ENCODE results near the gene SPSB4.

The SPSB4 gene

DNA sequence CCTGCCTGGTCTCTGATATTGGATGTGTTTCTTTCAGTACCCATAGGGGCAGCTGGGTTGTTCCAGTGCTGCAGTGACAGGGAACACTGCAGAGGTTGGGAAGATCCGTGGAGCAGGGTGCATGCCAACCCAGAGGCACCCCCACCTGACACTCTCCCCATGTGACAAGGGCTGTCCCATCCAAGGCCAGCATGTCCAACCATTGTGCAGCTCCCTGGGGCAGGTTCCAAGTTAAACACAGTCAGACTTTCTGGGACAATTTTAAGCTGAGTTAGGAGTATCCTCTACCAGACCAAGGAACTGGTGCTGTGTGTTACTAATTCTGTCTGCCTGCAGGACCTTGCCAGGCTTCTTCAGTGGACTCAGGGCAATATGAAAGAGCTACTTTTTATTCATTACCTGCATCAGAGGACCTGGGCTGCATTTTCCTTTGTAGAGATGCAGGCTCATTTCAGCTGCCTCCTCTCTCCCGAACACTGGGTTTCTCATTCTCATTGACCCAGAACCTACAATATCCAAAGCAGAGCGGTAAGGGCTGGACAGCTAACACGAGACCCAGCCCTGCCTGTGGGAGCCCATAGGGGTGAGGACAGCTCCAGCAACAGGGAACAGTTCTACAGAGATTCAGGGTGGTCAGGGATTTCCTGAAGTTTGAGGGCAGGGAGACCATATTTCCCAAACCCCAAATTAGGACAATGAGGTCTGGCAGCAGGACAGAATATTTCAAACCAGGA, 72.7 kb downstream of the SPSB4 start:
- DNase-seq, result no peak

DNA sequence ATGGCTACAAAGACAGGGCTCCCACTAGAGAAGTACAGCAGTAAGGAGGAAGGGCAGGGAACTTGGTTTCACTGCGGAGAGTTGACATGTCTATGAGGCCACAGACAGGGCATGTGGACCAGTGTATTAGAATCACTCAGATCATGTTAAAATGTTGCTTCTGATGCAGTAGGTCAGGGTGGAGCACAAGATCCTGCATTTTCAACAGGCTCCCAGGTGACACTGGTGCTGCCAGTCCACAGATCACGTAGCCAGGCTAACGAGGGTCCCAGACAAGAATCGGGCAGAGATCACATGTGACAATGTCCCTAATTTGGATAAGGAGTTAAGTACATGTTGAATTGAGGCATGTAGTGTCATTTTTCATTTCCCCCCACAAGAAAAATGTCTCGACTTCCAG, 73.6 kb downstream of the SPSB4 start:
- no peak for DNase-seq

DNA sequence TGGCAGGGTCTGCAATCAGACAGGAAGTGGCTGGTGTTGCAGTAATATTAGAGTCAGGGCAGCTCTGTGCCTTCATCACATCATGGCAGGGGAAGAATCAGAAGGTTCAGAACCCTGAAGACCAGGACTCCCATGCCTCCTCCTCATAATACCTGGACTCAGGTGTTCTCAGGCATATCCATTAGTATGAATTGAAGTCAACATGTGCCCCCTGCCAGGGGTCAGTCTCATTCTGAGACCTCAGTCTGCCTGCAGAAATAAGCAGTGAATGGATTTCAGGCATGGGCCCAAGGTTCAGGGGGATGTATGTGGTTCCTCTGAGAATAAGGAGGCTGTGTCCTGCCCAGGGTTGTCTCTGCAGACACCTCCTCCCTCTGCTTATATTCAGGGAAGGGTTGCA, 74.2 kb downstream of the SPSB4 start:
- no peak for DNase-seq

DNA sequence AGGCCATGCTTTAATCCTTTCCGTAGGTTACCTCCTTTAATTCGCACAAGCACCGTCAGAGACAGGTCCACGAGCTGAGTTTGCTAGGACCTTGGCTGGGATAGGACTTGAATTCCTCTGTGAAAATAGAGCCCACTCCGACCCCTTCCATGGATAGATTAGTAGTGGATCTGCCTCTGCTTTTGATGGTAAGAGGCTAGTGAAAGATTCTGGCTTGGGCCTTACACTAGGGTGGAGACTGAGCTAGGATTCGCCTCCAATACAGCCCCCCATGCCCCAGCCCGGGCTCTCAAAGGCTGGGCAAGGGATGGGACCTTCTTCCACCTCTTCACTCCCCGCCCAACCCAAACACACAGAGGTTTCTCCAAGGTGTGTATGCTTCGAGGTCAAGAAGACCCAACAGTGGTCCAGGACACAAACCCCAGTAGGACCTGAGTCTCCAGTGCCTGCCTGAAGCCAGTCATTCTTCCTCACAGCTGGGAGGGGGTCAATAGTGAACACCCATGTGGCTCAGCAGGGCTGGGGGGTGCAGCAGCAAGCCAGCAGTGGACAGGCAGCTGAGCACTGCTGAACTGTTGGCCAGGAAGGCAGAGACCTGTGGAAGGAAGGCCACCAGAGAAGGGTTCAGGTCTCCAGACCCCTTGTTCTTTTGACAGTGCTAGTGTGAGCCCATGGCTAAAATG, 75.7 kb downstream of the SPSB4 start:
- no peak for DNase-seq

DNA sequence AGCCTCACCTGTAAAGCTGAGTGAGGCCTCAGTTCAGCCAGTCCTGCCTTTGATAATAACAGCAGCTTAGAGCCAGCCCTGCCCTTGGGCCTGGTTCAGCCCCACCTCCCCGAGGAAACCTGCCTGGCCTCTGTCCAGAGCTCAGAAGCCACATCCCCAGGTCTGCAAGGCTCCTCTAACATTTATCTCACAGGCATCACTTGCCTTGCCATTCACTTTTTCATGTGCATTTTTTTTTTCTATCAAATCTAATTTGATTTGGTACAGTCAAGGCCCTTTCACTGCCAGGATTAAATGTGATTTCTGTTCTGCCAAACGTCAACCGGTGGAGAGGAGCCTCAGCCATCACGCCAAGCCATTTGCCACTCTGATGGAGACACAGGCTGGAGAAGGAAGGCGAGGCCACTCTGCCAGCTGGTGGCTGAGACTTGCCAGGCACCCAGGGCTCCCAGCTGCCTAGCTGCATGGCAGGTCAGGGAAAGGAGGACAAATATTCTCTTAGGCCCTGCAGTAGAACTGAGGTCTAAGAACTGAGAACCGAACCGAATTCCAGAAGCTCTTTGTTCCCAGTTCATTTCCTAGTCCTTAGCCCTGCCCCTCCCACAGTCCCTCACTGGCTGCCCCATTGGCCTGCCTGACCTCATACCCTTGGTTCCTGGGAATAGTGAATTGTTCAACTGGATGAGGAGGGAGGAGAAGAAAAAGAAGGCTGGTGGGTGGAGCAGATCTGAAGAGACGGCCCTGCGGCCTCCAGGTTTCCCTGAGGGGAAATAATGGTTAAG, 76.4 kb downstream of the SPSB4 start:
- no peak for DNase-seq

DNA sequence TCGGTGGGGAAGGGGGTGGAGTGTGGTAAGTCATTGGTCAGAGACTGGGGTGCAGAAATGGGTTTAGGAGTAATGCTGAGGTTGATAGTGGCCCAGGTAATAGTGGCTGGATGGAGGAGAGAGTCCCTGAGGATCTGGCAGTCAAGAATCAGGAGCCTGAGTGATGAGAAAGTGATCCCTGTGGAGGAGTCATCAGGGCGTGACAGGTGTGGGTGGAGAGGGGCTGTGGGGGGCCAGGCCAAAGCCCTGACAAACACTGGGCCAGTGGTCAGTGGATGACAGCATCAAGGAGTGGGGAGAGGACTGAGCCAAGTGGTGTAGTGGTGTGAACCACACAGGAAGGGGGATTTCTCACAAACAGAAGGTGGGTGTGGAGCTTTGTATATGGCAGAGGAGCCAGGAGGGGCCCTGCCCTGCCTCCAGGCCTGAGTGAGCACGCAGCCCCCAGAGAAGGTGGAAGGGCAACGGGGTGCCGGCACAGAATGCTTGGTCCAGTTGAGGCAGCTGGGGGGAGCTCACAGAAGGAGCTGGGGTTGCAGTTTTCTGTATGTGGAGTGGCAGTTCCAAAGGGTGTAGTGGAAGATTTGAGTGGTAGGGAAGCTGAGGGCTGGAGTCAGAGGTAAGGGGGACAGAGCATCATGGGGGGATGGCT, 77.1 kb downstream of the SPSB4 start:
- no peak for DNase-seq

DNA sequence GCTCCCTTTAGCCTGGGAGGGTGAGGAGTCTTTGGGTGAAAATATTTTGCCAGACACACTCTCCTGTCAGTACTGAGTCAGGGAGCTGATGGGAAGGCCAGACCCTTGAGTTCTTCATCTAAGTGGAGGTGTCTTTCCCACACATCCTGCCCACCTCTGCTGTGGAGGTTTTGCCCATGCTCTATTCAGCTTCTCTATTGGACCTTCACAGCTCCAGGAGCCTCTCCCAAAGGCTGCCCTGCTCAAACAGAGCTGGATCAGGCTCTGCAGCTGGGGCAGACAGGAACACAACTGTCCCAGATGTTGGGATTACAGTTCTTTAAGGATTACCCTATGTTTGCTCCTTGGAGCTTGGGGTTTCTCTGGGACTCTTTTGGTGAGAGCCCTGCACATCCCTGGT, 77.9 kb downstream of the SPSB4 start:
- no peak for DNase-seq

DNA sequence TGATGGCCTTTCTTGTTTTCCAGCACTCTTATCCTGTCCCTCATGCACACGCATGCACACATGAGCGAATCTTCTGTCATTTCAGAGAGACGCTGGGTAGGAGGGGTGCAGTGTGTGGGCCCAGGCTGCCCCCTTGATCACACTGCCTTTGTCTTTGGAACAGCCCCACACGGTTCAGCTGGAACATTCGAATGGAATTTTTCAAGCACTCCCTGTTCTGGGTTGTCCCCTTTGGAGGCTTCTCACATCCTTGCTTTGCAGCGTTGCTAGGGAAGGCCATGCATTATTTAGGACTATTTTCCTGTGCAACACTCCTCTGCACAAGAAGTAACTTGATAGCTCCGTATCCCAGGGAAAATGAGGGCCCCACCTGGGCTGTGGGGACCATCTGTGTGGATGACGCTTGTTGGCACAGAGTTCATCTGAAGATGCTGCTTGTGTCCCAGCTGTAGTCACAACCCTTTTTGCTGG, 78.4 kb downstream of the SPSB4 start:
- DNase-seq, result no peak

DNA sequence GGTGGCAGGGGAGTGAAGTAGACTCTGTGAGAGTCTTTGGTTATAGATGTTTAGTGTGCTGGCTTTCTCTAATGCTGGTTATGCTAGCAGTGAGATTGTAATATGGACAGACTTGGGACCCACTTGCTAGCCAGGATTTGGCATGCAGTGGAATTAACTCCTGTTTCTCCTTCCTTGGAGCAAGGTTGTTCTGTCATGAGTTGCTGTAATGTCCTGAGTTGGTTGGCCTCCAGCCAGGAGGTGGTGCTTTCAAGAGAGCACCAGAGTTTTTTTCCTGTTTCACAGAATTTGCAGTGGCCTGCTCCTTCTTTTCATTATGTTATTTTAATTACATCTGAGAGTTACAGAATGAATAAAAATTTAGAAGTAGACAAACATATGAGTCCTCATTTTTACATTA, 92.4 kb downstream of the SPSB4 start:
- DNase-seq, result no peak

DNA sequence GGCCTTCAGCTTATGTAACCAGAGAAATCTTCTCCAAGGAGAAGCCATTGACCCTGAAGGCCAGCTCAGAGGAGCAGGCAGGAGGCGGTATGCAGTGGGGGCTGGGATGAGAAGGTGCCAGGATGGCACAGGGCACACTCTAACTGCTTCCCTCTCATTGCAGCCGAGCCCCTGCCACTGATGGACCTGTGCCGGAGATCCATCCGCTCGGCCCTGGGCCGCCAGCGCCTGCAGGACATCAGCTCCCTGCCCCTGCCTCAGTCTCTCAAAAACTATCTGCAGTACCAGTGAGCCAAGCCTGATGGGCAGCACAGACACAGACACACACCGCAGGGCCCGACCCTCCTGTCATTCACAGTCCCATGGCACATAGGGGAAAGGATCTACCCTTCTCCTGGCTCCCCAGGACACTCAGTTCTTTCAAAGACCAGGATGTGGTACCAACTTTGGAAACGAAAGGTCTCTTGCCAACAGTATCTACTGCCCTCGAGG, 95.9 kb downstream of the SPSB4 start:
- no peak for DNase-seq

DNA sequence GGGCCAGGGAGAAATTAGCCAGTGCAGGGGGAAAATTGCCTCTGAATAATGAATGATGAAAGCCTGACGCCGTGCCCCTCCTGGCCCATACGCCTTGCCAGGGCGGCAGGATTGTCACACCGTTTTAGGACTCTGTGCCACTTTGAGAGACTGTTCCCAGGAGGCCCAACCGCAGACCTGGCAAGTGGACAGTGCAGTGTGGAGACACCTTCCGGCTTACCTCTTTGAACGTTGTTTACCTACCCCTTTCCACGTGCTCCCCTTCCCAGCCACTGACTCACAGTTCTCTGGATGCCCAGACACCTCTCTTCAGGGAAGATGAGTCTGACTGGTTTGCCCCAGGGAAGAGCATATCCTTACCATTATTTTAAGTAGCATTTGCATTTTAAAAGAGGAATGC, 96.5 kb downstream of the SPSB4 start:
- DNase-seq, result no peak

DNA sequence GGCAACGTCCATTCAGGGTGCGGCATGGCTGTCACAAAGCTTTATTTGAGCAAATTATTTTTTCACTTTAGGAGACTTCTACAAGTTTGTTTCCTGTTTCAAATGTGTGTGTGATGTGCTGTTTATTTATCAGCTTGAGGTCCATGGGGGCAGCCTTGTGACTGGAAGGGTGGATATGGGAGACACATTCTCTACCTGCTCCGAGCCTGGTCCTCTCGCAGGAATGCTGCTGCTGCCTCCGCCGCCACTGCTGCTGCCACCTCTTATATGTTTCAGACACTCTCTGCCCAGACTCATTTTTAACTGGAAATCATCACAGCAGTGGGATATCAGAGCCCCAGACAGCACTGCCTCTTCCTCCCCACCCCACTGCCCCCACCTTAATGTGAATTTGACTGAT, 97.0 kb downstream of the SPSB4 start:
- DNase-seq, result no peak

DNA sequence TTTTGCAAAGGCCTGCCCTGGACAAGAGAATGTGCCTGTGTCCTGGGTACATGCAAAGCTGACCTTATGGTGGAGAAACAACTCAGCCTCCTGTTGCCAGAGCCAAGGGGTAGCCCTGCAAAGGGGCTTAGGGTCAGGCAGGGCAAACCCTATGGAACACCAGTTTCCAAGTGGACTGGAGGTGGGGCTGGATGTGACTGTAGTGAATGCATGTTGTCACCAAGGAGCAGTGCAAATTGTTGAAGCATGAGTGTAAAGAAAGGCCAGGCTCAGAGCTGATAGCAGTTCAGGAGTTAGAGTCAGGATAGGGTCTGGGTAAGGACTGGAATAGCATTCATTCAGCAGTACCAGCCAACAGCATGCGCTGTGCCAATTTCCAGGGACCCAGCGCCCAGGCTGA, 97.6 kb downstream of the SPSB4 start:
- no peak for DNase-seq

DNA sequence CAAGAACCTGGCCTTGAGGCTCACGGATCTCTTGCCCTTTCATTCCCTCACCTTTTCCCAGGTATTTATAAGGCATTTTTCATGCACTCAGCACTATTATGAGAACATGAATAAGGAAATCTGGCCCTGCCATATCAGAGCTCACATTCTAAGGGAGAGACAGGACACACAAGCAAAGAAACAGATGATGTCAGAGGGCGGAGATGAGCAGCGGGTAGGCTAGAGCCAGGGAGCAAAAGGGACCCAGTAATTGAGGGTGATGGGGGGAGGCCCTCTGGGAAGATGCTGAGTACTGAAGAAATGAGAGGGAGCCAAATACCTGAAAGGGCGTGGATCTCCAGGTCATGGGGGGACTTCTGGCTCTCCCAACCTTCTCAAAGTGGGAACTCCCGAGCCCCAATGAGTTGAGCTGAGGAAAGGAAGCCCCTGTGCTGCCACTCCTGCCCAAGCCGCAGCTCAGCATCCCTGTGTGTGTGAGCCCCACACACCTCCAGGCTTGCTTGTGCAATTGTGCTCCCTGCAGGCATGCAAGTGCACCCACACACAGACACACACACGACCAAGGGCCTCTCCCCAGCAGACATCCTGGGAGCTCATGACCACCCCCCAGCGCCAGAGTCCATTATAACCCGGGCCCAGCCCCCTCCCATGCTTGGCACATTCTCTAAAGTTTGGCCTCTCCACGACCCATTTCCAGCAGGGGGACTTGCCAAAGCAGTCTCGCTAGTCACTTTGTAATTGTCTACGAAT, 99.1 kb downstream of the SPSB4 start:
- DNase-seq, result no peak

DNA sequence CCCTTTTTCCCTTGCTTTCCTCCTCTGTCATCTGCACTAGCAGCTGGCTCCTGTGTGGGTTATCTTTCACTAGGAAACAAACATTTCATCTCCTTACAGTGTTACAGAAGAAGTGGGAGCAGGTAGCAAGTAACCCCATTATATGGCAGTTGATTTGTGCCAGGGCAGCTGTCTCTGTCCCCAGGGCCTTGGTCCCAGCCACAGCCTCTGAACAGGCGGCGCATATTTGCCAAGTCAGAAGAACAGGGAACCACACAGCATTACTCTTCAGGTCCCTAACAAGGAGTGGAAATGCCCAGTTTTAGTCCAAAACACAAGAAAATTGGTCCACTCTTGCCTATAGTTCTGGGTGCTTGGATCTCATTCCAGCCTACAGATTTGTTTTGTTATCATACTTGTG, 99.8 kb downstream of the SPSB4 start:
- DNase-seq, result no peak

DNA sequence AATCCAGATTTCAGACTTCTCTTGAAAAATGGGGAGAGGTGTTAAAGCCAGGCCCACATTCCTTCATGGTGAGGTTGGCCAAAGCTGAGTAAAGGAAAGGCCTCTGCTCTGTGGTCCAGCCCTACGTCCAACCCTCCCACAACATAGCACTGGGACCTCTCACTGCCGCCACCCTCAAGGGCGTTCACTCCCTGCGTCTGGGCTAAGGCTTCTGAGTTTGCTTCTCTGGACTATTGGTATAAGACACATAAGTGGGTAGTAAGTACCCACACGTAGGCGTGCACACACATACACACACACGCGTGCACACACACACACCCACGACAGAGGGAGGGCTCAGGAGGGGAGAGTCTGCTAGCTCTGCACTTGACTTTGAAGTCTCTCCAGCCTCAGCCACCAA, 100.3 kb downstream of the SPSB4 start:
- no peak for DNase-seq

DNA sequence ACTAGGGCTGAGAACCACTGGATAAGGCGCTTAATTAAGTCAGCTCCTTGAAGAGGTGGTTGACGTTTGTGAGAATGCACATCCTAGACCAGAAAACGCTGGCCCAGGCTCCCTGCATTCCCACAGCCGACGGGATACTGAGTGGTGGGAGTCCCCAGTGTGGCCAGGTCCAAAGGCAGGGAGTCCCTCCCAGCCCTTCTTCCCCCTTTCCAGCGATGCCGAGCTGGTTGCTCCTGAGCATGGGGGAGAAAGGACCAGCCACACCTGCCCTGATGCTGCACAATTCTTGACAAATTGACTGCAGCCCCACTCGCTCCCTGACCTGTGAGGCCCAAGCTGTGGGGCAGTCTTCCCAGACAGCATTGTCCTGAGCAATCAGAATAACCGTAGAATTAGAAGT, 101.0 kb downstream of the SPSB4 start:
- no peak for DNase-seq

DNA sequence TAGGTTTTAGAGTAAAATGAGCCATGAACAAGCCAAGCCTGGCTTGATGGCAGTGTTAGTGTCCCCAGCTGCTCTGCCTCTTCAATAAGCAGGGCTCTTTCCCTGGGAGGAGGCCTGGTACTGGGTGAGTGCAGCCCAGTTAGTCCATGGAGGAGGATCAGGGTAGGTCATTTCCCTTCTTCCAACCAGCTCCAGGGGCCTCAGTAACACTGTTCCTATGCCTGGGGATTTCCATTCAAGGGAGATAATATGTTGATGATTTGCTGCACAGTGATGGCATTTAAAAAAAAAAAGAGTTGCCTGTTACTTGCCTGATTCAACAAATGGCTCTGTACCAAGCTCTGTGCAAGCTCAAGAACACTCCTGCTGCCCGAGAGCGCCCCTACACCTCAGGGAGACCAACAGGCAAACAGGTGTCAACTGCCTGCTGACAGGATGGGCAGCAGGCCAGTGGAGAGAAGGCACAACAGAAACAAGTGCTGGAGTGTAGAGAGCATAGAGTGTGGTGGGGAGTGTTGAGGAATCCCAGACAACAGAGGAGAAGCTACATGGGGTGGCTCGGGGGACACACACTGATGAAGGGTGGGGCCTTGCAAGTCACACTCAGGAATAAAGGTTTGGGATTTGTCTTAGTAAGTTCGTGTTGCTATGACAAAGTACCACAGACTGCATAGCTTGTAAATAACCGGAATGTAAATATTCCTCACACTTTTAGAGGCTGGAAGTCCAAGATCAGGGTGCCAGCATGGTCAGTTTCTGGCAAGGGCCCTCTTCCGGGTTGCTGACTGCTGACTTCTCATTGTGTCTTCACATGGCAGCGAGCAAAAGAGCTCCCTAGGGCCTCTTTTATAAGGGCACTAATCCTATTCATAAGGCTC, 101.9 kb downstream of the SPSB4 start:
- no peak for DNase-seq

DNA sequence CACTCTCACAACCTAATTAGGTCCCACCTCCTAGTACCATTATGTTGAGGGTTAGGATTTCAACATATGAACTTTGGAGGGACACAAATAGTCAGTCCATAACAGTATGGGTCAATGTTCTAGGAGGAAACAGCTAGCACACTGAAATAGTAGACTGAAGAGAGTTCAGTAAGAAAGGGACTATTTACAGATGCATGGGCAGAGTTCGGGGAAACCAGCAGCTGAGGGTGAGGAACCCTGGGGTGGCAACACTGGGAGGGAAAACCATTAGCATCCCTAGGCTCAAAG, 102.5 kb downstream of the SPSB4 start:
- DNase-seq, result no peak

DNA sequence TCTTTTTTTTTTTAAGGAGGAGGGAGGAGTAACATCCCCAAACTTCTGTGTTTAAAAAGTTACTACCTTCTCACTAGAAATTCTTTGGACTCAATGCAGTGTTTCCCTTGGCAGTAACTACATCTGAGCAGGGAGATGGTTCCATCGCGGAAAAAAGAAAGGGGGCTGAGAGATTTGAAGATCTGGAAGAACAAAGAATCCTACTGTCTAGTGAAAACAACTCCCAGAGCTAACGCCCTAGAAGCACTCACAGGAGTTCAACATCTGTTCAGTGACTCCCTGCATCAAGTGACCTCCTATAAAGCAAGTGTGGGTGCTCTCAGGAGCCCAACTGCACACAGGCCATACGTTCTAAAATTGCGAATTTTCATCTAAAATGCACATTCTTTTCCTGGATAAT, 113.7 kb downstream of the SPSB4 start:
- no peak for DNase-seq

DNA sequence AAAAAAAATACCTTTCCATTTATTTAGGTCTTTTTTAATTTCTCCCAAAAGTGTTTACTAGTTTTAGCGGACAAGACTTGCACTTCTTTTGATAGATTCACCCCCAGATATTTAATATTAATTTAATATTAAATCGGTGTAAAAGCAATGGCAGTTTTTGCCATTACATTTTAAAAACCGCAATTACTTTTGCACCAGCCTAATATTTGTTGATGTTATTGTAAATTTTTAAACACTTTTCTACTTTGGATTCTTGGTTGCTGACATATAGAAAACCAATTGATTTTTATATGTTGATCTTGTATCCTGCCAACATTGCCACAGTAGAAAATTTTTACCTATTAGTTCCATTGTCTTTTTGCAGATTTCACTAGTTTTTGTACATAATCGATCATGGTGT, 116.5 kb downstream of the SPSB4 start:
- DNase-seq, result no peak

Data from fibroblast of skin of right biceps (primary cell).